Esophagus squamous epithelium (tissue), 4 donors: ENCODE measurements around the gene HNRNPM.

Experiments used
- CTCF ChIP-seq, 6 experiments: fragments of 450-650 bp in 4 of 6; fragments of 200-600 bp in 2 of 6; sonication (generic) in 2 of 6; IDR thresholded peaks; one replicate each; pipeline ENCODE4 v1.5.1; 2016 to 2019; ENCODE audit warnings: antibody characterized with exemption in 6 of 6, mild to moderate bottlenecking in 4 of 6, moderate library complexity in 4 of 6
- POLR2A ChIP-seq, 4 donors: fragments of 450-650 bp; IDR thresholded peaks; one replicate each; pipeline ENCODE4 v1.6.1; 2017; ENCODE audit warnings: antibody characterized with exemption in 4 of 4, mild to moderate bottlenecking in 4 of 4, moderate library complexity in 3 of 4

DNA sequence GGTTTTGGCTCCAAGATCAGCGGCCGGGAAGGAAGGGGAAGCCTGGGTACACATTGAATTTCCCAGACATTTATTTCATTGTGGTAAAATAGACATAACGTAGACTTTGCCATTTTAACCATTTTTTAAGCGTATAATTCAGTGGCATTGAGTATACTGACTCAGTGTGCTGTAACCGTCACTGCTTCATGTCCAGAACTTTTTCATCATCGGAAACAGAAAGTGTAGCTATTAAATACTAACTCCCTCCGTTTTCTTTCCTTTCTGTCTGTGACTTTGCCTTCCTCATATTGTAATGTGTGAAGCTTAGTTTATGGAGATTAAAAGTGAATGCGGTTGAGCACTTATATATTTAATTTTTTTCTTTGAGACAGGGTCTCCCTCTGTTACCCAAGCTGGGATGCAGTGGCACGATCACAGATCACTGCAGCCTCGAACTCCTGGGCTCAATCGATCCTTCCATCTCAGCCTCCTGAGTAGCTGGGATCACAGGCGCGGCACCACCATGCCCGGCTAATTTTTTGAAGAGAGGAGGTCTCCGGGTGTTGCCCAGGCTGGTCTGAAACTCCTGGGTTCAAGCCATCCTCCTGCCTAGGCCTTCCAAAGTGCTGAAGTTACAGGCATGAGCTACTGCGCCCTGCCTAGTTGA is 1.4 kb downstream of the HNRNPM start:
- TF ChIP-seq POLR2A (IDR thresholded peaks at IDR 0.05) (no peak), CTCF (IDR thresholded peaks at IDR 0.05) (no peak)
